NCI-H1436 (cell line): Measurements from ENCODE around the gene GPR61.

ENCODE experiments used
- DNase-seq: peaks from one replicate; lab custom pipeline; 2025; lab: John Stamatoyannopoulos, UW

The GPR61 gene

DNA sequence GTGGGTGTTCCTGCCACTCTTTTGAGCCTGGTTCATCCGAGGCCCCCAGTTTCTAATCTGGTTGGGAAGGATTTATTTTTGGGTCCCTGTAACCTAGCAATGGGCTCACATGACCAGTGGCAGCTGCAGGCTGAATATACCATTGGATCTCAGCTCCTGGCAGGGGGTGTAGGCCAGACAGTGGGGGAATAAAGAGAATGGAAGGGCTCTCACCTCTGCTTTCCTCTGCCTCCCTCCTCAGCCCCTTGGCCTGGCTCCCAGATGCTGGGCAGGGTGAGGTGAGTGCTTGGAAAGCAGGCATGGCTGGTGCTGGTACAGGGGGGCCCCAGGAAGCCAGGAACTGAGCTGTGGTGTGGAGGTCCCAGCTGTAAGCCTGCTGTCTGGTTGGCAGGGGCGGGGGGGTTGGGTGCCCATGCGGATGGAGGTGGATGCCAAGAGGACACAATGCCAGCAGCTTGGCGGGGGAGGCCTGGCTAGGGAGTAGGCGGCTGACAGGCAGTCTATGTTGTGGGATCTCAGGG is 3.6 kb upstream of the GPR61 start:
- DNase-seq: no peak

DNA sequence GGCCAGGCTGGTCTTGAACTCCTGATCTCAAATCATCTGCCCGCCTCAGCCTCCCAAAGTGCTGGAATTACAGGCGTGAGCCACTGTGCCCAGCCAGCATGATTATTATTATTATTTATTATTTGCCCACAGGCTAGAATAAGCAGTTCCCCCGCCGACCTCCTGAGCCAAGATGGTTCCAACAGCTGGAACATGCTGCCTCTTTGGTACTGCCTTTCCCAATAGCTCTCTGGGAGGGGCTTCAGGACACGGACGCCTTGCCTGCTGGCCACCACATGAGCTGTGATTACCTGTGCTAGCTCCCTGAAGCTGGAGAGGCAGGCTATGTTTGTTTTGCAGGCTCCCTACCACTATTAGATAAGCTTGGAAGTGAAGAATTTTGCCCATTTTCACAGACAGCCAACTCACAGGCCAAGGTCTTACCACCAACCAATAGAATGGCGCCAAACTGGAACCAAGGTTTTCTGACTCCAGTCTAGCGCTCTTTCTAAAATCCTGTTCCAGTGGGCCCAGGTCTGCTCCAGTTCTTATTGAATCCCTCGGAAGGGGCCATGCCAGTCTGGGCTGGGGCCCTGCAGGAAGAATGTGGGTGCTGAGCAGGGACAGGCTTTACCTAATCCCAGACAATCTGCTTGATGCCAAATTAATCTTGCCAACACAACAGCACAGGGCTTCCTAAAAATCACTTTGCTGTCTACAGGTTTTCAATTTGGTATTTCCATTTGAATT is 2.1 kb upstream of the GPR61 start:
- DNase-seq: no peak

DNA sequence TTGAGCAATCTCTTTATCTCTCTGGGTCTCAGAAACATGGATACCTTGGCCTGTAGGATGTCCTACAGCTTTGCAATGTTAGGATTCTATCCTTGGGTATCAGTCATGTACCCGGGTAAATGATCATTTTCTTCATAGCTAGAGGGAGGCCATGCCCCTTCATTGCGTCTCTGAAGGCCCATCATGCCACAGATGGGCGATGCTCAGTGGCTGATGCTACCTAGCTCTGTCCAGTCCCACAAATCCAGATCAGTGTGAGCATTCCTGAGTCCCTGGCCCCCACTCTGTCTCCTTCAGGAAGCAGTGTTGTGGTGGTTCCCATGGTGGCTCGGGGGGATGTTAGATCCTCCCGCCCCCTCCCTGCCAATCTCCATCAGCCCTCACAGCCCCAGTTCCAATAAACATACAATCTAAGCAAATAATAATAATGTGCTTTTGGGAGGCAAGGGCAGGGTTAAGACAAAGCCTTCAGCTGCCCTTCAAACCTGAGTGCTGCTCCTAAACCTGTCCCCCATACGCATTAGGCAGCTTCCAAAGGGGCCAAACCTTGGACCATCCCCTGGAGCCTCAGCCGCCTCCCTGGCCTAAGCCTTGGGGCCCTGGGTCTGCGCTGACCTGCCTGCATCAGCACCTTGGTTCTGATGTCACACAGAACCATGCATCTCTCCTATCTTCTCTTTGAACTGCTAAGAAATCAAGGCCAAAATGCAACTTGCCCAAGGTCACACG is 681 bp upstream of the GPR61 start:
- no peak for DNase-seq

DNA sequence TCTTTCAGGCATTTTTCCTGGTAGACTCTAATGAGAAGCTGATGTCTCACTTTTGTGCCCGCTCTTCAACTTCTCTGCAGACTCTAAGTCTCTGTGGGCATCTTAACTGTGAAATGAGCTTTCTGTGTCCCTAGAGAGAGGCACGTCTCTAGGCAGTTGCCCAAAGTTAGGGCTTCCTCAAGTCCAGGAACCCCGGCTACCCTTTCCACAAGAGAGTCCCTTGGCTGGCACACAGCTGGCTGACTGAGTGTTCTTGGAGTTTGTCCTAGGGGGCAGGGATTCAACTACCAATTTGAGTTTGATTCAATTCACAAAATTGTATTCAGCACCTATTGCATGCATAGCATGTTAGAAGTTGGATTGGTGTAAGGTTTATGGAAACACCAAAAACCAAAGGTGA is 1.4 kb downstream of the GPR61 start:
- DNase-seq: no peak

DNA sequence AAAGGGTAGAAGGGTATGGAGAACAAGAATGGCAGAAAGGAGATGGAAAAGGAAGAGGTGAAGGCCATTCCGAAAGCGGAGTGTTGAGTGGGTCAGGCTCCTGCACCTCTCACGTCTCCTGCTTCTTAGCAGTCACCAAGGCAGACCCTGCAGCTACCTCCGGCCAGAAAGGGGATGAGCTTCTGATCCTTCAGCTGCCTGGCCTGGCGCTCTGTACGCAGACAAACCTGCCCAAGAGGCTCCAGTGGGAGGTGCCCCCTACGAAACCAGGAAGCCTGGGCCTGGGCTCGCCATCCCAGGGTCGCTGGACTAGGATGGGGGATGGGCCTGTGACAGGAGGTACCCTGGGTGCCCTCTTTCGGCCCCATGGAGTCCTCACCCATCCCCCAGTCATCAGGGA is 3.0 kb downstream of the GPR61 start:
- no peak for DNase-seq

DNA sequence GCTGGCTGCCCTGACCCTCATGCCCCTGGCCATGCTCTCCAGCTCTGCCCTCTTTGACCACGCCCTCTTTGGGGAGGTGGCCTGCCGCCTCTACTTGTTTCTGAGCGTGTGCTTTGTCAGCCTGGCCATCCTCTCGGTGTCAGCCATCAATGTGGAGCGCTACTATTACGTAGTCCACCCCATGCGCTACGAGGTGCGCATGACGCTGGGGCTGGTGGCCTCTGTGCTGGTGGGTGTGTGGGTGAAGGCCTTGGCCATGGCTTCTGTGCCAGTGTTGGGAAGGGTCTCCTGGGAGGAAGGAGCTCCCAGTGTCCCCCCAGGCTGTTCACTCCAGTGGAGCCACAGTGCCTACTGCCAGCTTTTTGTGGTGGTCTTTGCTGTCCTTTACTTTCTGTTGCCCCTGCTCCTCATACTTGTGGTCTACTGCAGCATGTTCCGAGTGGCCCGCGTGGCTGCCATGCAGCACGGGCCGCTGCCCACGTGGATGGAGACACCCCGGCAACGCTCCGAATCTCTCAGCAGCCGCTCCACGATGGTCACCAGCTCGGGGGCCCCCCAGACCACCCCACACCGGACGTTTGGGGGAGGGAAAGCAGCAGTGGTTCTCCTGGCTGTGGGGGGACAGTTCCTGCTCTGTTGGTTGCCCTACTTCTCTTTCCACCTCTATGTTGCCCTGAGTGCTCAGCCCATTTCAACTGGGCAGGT is 3.8 kb downstream of the GPR61 start:
- no peak for DNase-seq

DNA sequence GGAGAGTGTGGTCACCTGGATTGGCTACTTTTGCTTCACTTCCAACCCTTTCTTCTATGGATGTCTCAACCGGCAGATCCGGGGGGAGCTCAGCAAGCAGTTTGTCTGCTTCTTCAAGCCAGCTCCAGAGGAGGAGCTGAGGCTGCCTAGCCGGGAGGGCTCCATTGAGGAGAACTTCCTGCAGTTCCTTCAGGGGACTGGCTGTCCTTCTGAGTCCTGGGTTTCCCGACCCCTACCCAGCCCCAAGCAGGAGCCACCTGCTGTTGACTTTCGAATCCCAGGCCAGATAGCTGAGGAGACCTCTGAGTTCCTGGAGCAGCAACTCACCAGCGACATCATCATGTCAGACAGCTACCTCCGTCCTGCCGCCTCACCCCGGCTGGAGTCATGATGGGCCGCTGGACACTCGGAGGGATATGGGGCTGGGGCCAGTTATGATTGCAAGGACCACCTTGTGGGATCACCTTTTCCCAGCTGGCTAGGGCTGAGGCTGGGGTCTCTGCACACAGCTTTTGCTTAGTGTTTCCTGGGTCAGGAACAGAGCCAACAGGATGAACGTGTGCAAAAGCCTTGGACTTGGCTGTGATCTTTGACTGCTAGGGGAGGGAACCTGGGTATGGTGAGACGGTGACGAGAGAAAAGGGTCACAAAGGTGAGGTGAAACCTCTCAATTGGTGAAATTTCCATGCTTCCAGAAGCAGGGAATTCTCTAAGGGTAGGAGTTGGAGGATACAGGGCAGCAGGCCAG is 4.5 kb downstream of the GPR61 start:
- DNase-seq: no peak

DNA sequence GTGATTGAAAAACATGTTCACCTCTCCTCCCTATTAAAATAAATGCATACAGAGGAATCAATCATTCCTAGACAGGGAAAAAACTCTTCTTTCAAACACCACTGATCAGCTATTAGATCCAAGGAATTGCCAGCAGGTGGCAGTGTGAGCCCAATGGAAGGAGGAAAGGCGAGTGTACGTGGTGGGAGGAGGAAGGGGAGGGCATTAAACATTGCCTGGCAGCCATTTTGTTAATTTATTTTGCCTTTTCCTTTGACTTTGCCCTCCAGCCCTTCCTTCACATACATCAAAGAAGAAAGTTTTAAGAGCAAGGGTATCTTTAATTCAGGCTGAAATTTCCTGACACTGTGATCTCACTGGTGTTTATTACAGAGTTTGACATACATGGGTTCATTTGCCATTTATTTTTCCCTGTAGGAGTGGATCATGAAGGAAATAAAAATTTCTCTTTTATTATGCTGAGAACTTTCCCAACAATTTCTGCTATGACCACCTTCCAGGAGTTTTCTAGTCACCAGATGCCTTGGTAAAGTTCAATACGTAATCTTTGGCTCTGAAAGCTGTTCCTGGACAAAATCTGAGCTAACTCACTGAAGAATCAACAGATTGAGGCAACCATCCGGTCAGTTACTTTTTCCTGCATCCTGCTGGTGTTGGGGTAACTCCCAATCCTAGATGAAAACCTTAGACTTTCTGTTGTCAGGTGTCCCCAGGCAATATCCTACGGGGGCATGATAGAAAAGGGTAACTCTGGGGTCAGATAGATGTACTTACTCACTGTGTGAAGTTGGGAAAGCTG is 6.8 kb downstream of the GPR61 start:
- DNase-seq: peak; percentile 87

DNA sequence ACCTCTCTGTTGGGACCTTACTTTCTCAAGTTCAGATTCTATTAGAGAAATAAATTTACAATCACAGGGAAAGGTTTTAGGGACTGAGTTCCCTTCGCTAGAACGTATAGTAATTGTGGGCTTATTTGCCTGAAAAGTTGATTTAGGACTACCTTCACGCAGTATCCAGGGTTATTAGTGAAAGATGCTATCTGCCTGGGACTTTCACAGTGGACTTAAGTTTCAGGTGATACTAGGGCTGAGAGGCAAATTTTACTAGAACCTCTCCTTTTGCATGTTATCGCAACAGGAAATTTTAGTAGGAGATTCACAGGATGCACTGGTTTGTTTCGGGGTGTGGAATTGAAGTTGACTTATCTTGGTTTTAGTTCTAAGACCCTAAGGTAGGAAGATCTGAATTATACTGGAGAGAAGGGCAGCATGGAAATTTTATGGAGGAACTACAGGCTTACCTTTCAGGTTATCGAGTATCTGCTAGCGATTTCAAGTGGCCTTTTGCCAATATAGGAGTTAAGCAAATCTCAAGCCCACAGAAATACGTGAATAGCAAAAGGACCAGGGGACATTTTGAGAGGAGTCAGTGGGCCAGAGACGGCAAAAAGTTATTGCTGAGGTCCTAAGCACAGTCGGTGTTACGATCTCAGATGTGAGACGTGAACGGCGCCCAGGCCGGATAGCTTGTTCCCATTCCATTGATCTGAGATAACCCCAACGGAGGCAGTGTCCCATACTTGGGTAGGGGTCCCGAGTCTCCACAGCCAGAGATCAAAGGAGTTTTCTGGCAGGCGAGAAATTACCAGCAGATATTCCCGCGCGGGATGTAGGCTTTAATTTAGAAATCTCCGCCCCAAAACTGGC is 8.0 kb downstream of the GPR61 start:
- DNase-seq: no peak

DNA sequence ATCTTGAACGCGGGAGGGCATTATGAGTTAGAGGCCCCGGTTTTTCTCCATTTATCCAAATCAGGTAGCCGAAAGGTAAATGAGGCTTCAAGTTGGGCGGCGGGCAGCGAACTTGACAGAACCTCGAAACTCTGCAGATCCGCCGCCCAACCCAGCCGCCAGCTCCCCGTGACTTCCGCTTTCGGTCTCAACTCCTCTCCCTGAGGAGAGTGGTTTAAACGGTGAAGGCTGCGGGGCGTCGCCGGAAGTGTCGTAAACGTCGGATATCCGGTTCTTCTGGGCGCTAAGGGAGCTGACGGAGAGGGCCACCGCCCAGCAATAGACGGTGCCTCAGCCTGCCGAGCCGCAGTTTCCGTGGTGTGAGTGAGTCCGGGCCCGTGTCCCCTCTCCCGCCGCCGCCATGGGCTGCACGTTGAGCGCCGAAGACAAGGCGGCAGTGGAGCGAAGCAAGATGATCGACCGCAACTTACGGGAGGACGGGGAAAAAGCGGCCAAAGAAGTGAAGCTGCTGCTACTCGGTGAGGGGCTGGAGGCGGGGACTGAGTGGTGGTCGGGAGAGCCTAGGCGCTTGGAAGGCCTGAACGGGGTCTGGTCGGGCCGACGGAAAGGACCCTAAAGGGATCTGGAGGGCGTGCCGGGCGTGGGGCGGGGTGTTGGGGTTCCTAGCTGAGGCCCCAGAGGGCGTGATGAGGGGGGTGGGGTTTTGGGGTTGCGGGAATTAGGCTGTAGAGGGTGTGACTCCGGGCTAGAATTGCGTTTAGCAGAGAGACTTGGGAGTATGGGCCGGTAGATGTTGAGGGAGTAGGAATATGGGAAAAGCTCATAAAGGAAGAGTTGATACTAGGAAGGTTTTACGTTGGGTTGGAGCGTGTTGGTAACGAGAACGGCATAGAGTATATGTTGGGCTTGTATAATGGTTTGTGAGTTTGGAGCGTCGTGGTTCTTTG is 8.9 kb downstream of the GPR61 start, which contains the start of gene GNAI3:
Gene GNAI3 (plus strand): TSS at position 295 of the 947 bp plus-strand sequence. CDS start 106 bp downstream, at position 401.
- DNase-seq: peak; percentile 93

DNA sequence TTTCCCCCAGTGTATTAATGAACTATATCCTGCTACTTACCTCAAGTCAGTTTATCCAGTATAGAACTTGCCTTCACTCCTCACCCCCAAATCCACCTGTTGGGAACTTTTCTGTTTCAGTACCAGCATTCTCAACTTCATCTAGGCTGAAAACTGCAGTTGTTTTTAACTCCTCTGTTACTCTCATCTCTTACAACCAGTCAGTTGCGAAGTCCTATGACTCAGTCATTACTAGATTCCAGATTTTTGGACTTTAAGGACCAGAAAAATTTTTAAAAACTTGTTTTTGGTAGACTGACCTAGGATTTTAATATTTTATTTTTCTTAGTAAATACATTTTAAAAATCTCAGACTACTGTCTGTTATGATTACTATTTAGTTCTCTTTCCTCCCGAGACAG is 16.9 kb downstream of the GPR61 start:
- DNase-seq: no peak

DNA sequence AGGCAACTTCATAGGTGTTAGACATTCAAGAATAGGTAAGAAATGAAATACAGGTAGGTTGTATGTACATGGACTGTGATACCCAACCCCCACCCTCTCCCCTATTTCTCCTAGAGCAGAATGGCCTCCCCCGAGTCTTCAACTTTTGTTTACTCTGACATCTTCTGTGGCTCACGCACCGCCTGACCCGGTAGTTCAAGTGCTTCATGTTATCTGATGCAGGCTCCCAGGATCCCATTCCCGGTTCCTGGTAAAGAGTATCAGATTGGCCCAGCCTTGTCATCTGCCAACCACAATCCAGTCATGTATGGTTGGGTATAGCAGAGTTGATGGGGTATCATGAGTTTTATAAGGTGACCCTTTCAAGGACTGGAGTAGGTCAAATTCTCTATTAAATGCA is 17.8 kb downstream of the GPR61 start:
- DNase-seq: no peak

DNA sequence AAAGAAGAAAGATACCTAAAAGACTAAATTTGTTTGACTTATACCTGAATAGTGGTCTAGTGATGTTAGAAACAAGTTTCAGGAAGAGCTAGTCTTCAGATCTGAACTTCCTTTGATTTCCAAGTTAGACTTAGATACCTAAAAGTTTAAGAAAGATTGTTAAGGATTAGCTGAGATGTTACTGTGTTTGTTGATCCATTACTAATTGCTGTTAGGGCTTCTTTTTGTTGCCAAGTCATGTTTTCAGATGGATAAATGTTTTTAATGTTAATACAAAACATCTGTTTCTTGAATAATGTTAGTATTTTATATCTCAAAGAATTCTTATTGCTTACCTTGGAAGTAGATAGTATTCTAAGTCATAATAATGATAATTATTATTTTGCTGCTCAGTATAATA is 20.3 kb downstream of the GPR61 start:
- no peak for DNase-seq

DNA sequence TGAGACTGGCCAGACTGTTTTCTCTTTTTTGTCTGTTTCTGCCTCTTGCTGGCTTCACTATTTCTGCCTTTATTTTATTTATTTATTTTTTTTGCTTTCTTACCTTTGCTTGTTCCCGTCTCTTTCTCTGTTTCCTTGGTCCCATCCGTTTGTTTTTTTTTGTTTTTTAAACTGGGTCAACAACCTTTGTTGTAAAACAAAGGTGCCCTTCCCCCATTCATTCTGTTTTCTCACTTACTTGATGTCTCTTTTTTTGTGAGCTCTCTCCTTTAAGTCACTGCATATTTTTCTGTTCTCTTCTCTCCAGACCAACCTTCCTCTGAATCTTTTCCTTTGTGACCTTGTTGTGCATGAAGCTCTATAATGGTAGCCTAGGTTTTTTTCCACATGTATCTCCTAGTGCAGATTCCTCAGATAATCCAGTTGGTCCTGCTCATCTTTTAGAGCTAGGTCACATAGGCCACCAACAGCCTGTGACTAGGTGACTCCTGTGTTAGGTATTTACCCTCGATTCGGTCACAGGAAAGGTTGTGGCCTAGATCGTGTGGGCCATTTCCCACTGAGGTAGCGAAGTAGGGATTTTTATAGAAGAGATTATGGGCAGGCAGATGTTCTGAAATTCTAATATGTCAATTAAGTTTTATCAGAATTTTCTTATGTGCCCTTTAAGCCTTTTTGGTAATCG is 24.7 kb downstream of the GPR61 start:
- DNase-seq: no peak

DNA sequence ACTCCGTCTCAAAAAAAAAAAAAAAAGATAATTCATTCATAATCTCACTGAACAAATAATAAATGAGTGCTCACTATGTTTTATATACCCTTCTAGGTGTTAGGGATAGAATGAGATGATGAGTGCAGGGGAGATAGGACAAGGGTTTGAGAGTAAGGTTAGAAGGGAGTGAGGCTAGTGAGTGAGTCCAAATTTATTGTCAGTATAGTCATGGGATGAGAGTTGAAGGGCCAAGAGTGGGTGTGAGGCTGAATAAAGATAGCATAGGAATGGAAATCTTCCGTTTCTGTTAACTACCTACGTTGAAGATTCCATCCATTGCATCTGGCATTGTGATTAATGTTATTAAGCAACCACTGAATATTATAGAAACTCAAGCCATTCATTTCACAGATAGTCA is 25.6 kb downstream of the GPR61 start:
- no peak for DNase-seq

DNA sequence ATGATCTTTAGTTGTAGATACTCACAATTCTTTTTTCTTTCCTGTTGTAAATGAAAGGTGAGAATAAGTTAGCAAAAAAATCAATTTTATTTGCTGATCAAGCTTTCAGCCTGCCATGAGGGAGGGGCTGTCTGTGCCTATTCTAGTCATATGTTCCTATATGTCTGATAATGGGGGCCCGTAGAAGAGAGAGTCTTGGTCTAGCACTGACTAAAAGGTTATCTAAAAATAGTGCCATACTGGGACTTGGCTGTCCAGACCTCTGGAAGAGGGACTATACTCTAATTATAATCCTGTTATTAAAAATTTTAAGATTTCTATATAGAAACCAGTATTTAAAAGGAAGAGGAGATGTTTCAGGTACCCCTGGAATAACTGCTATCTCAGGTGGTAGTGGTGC is 27.3 kb downstream of the GPR61 start:
- no peak for DNase-seq

DNA sequence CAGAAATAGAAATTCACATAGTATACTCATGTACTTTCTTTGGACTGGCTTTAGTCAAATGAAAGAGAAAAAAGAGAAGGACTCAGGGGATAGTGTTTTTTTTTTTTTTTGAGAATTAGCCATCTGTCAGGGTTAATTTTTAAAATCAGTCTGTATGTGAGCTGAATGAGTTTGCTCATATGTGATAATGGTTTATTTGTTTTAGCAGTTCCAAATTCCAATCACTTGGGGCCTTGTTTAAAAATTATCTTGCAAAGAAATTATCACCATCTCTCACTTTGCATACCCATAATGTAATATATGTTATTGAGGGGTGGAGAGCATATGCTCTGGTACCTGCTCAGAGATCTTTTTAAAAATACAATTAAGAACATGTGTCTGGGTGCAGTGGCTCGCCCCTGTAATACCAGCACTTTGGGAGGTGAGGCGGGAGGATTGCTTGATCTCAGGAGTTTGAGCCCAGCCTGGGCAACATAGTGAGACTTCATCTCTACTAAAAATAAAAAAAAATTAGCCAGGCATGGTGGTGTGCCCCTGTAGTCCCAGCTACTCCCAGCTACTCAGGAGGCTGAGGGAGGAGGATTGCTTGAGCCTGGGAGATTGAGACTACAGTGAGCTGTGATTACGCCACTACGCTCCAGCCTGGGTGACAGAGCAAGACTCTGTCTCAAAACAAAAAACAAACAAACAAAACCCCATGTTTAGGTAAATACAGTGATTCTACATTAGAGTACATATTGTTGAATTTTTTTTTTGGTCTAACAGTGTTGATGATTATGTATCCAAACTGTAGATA is 28.4 kb downstream of the GPR61 start:
- no peak for DNase-seq

DNA sequence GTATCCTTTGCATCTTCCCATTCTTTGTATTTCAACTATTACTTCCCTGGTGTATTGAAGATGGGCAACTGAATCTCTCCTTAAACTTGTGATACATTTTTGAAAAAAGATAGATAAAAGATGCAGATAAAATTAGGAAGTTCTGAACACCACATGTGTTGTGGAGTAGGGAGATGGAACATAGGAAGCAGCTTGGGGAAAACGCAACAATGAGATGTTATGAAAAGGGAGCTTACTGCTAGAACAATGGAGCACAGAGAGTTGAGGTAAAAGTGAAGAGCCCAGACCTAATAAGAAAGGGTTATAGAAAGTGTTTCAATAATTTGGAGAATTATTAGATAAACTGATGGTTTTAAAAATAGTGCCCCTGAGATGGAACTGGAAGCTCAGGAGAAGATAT is 29.7 kb downstream of the GPR61 start:
- DNase-seq: no peak
